Measurements from ENCODE around the gene CAVIN4. TPM values are rescaled to one million over a fixed set of nuclear protein-coding genes. Genes with fewer than 3 reads are reported as not detected.
A peak's percentile ranks its signal among the peaks of the same experiment; 100 is the strongest.

The CAVIN4 gene
- total and polyA plus RNA-seq, 9 donors: 0.13 to 0.46 (median 0.24) TPM; not detected in 1

GRCh38 chr9:100595391-100596199 is 17.7 kb downstream of the CAVIN4 start:
- DNase-seq: peak in 1 of 5 donors; percentile 20
- no peaks in the 10 kb centered on the region for H3K36me3 ChIP-seq
- H3K4me3 ChIP-seq: no peak overlapping the region
- H3K27me3 ChIP-seq: no peaks in the 10 kb centered on the region
- no peaks in the 10 kb centered on the region for H3K9me3 ChIP-seq
- peaks cover 3% of the 10 kb centered on the region for H3K4me1 ChIP-seq (ENCODE audit: insufficient read depth)
- intact Hi-C loops (cut with DNase I): loop anchor here in 1 of 4 donors (10.0 kb wide), 1 partner anchor 1411 kb away; no protein-coding TSS in a partner anchor
- WGBS, 3 donors: 12 to 17% (median 13%) methylated on average over 3 of the region's 3 CpGs
- H3K27ac ChIP-seq: no peak overlapping the region
- TF ChIP-seq EP300 (IDR thresholded peaks at IDR 0.05) (no peak), CTCF (IDR thresholded peaks at IDR 0.05) (peak; percentile 57 to 75 (median 63))

- Histone ChIP-seq H3K36me3 (no peaks in the 10 kb centered on the region), H3K4me3 (no peak overlapping the region), H3K4me1 (ENCODE audit: insufficient read depth) (peaks cover 3% of the 10 kb centered on the region), H3K9me3 (no peaks in the 10 kb centered on the region), H3K27ac (no peak overlapping the region), H3K27me3 (no peaks in the 10 kb centered on the region)
- intact Hi-C loops (cut with DNase I): loop anchor here in 1 of 4 donors (10.0 kb wide), 1 partner anchor 1412 kb away; no protein-coding TSS in a partner anchor
- TF ChIP-seq CTCF (IDR thresholded peaks at IDR 0.05) (no peak), POLR2A (IDR thresholded peaks at IDR 0.05) (no peak), EP300 (IDR thresholded peaks at IDR 0.05) (no peak)
- WGBS, 3 donors: 21 to 33% (median 26%) methylated on average over 6 of the region's 6 CpGs
- DNase-seq: no peak
Measured at GRCh38 chr9:100597236-100597635, 19.4 kb downstream of the CAVIN4 start.

- H3K4me1 ChIP-seq (ENCODE audit: insufficient read depth): peaks cover 3% of the 10 kb centered on the region
- 1% methylated on average over 41 of the region's 41 CpGs for WGBS, 3 donors
- H3K9me3 ChIP-seq: no peaks in the 10 kb centered on the region
- peak overlapping the region; percentile 26 for H3K4me3 ChIP-seq
- intact Hi-C loops (cut with DNase I): loop anchor here in 1 of 4 donors (10.0 kb wide), 1 partner anchor 1414 kb away; no protein-coding TSS in a partner anchor
- no peaks in the 10 kb centered on the region for H3K27me3 ChIP-seq
- H3K27ac ChIP-seq: no peak overlapping the region
- H3K36me3 ChIP-seq: no peaks in the 10 kb centered on the region
- TF ChIP-seq CTCF (IDR thresholded peaks at IDR 0.05) (no peak), POLR2A (IDR thresholded peaks at IDR 0.05) (no peak), EP300 (IDR thresholded peaks at IDR 0.05) (no peak)
- peak; percentile 72 to 89 (median 82) for DNase-seq
Measured at GRCh38 chr9:100598641-100599145, 20.8 kb downstream of the CAVIN4 start.

- intact Hi-C loops (cut with DNase I): no loop called here
- Histone ChIP-seq H3K27me3 (no peaks in the 10 kb centered on the region), H3K36me3 (no peaks in the 10 kb centered on the region), H3K9me3 (no peaks in the 10 kb centered on the region), H3K4me3 (no peak overlapping the region), H3K4me1 (ENCODE audit: insufficient read depth) (peaks cover 3% of the 10 kb centered on the region), H3K27ac (no peak overlapping the region)
- 74 to 84% (median 75%) methylated on average over 7 of the region's 7 CpGs for WGBS, 3 donors
- no peak for DNase-seq
- TF ChIP-seq EP300 (IDR thresholded peaks at IDR 0.05) (no peak), CTCF (IDR thresholded peaks at IDR 0.05) (no peak), POLR2A (IDR thresholded peaks at IDR 0.05) (no peak)
Measured at GRCh38 chr9:100600521-100601079, 22.7 kb downstream of the CAVIN4 start.

All from ovary (tissue), 9 donors.